Measurements from ENCODE around the gene TTF1.

- TF ChIP-seq SP1 (IDR thresholded peaks at IDR 0.05) = no peak
- TF ChIP-seq, protein P1, sequence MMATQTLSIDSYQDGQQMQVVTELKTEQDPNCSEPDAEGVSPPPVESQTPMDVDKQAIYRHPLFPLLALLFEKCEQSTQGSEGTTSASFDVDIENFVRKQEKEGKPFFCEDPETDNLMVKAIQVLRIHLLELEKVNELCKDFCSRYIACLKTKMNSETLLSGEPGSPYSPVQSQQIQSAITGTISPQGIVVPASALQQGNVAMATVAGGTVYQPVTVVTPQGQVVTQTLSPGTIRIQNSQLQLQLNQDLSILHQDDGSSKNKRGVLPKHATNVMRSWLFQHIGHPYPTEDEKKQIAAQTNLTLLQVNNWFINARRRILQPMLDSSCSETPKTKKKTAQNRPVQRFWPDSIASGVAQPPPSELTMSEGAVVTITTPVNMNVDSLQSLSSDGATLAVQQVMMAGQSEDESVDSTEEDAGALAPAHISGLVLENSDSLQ (IDR thresholded peaks at IDR 0.05) = no peak
- no peak for TF ChIP-seq FOXM1 (IDR thresholded peaks at IDR 0.05; ENCODE audit: borderline replicate concordance)
- no peak for TF ChIP-seq FOXK2 (IDR thresholded peaks at IDR 0.05)
- no peak for TF ChIP-seq BHLHE40 (IDR thresholded peaks at IDR 0.05; ENCODE audit: borderline replicate concordance)
- no peak for TF ChIP-seq LEF1 (IDR thresholded peaks at IDR 0.05; ENCODE audit: borderline replicate concordance)
- TF ChIP-seq ELF4 (IDR thresholded peaks at IDR 0.05) = no peak
- TF ChIP-seq TARDBP (IDR thresholded peaks at IDR 0.05) = no peak
- TF ChIP-seq SUZ12 (IDR thresholded peaks at IDR 0.05) = no peak
- TF ChIP-seq FOXA1 (IDR thresholded peaks at IDR 0.05) = no peak
- TF ChIP-seq L3MBTL2 (conservative IDR thresholded peaks at IDR 0.05) = no peak
- no peak for TF ChIP-seq NFRKB (IDR thresholded peaks at IDR 0.05)
Observed at GRCh38 chr9:132365986-132366385, 40.7 kb downstream of the TTF1 start.

All from HEK293T (cell line).